ENCODE measurements around the gene THSD7B. TPM values are rescaled to one million over a fixed set of nuclear protein-coding genes. Genes with fewer than 3 reads are reported as not detected.

Gene THSD7B
- total RNA-seq, 1 donor from 2014 or later: 0.22 TPM

- Mint-ChIP-seq H3K4me3 (no peak overlapping the region), H3K4me1 (no peaks in the 10 kb centered on the region), H3K27me3 (ENCODE audit: low read depth) (peaks cover 32% of the 10 kb centered on the region), H3K36me3 (no peaks in the 10 kb centered on the region), H3K27ac (no peak overlapping the region), H3K9me3 (no peaks in the 10 kb centered on the region)
- DNase-seq (ENCODE audit: low spot score in 2 of 2, unreplicated experiment in 2 of 2): no peak
- TF ChIP-seq CTCF (IDR thresholded peaks at IDR 0.05; ENCODE audit: unreplicated experiment): no peak
These were observed 57.9 kb downstream of the THSD7B start for GRCh38 chr2:136823291-136823690.

- no peak overlapping the region for H3K27ac Mint-ChIP-seq
- no peaks in the 10 kb centered on the region for H3K4me1 Mint-ChIP-seq
- H3K9me3 Mint-ChIP-seq: no peaks in the 10 kb centered on the region
- peaks cover 17% of the 10 kb centered on the region for H3K27me3 Mint-ChIP-seq (ENCODE audit: low read depth)
- H3K36me3 Mint-ChIP-seq: no peaks in the 10 kb centered on the region
- no peak for DNase-seq (ENCODE audit: low spot score in 2 of 2, unreplicated experiment in 2 of 2)
- H3K4me3 Mint-ChIP-seq: no peak overlapping the region
- no peak for TF ChIP-seq CTCF (IDR thresholded peaks at IDR 0.05; ENCODE audit: unreplicated experiment)
These were observed 62.8 kb downstream of the THSD7B start for GRCh38 chr2:136828162-136828561.

GRCh38 chr2:136828774-136829173 is 63.4 kb downstream of the THSD7B start:
- Mint-ChIP-seq H3K4me3 (no peak overlapping the region), H3K27me3 (ENCODE audit: low read depth) (peaks cover 11% of the 10 kb centered on the region), H3K36me3 (no peaks in the 10 kb centered on the region), H3K9me3 (no peaks in the 10 kb centered on the region), H3K4me1 (no peaks in the 10 kb centered on the region), H3K27ac (no peak overlapping the region)
- no peak for DNase-seq (ENCODE audit: low spot score in 2 of 2, unreplicated experiment in 2 of 2)
- TF ChIP-seq CTCF (IDR thresholded peaks at IDR 0.05; ENCODE audit: unreplicated experiment): no peak

- DNase-seq (ENCODE audit: low spot score in 2 of 2, unreplicated experiment in 2 of 2): no peak
- Mint-ChIP-seq H3K27me3 (ENCODE audit: low read depth) (peaks cover 28% of the 10 kb centered on the region), H3K36me3 (no peaks in the 10 kb centered on the region), H3K4me3 (no peak overlapping the region), H3K4me1 (peaks cover 4% of the 10 kb centered on the region), H3K27ac (no peak overlapping the region), H3K9me3 (no peaks in the 10 kb centered on the region)
- no peak for TF ChIP-seq CTCF (IDR thresholded peaks at IDR 0.05; ENCODE audit: unreplicated experiment)
These were observed 79.2 kb downstream of the THSD7B start for GRCh38 chr2:136844546-136844945.

GRCh38 chr2:136858656-136859055 is 93.3 kb downstream of the THSD7B start:
- no peaks in the 10 kb centered on the region for H3K4me1 Mint-ChIP-seq
- H3K27ac Mint-ChIP-seq: no peak overlapping the region
- H3K4me3 Mint-ChIP-seq: no peak overlapping the region
- H3K27me3 Mint-ChIP-seq (ENCODE audit: low read depth): peaks cover 5% of the 10 kb centered on the region
- no peak for TF ChIP-seq CTCF (IDR thresholded peaks at IDR 0.05; ENCODE audit: unreplicated experiment)
- DNase-seq (ENCODE audit: low spot score in 2 of 2, unreplicated experiment in 2 of 2): no peak
- H3K9me3 Mint-ChIP-seq: peaks cover 4% of the 10 kb centered on the region
- H3K36me3 Mint-ChIP-seq: no peaks in the 10 kb centered on the region

- Mint-ChIP-seq H3K27ac (no peak overlapping the region), H3K9me3 (peaks cover 4% of the 10 kb centered on the region)
- TF ChIP-seq CTCF (IDR thresholded peaks at IDR 0.05; ENCODE audit: unreplicated experiment): no peak
These were observed 95.2 kb downstream of the THSD7B start for GRCh38 chr2:136860443-136860958.

More at GRCh38 chr2:136860443-136860958, 95.2 kb downstream of the THSD7B start:
- Mint-ChIP-seq H3K4me1 (no peaks in the 10 kb centered on the region), H3K4me3 (no peak overlapping the region), H3K27me3 (ENCODE audit: low read depth) (peaks cover 8% of the 10 kb centered on the region), H3K36me3 (no peaks in the 10 kb centered on the region)
- no peak for DNase-seq (ENCODE audit: low spot score in 2 of 2, unreplicated experiment in 2 of 2)

Data from mesothelial cell of epicardium (in vitro differentiated cells).